GM18505 (cell line): ENCODE results near the gene STK33.

Experiments used
- ATAC-seq: cut with Tn5 transposase; IDR thresholded peaks from one replicate; pipeline ENCODE4 v1.9.1; 2021; ENCODE audit not compliant: unreplicated experiment
- POLR2A ChIP-seq: IDR thresholded peaks from 4 replicates; pipeline ENCODE4 v1.6.1; 2011; ENCODE audit warnings: borderline replicate concordance; ENCODE audit not compliant: insufficient read depth, insufficient read length; ENCODE audit errors: extremely low read depth

Gene STK33

DNA sequence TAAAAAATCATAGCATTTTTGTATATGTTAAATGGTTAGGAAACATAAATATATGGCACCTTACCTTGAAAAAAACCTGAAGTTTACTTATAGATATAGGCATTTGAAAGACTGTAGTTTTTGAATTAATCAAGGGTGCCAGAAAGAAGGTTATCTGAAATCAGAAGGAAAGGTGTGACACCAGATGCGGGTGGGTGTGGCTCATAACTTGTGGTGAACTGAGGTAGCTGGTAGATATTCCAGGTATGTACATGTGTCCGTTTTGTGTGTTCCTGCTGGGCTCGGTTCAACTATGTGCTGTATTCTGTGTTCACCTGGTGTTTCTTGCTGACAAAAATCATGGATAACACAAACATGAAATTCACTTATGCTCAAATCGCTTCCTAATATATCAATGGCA is 35.6 kb downstream of the STK33 start:
- ATAC-seq: no peak
- no peak for TF ChIP-seq POLR2A

DNA sequence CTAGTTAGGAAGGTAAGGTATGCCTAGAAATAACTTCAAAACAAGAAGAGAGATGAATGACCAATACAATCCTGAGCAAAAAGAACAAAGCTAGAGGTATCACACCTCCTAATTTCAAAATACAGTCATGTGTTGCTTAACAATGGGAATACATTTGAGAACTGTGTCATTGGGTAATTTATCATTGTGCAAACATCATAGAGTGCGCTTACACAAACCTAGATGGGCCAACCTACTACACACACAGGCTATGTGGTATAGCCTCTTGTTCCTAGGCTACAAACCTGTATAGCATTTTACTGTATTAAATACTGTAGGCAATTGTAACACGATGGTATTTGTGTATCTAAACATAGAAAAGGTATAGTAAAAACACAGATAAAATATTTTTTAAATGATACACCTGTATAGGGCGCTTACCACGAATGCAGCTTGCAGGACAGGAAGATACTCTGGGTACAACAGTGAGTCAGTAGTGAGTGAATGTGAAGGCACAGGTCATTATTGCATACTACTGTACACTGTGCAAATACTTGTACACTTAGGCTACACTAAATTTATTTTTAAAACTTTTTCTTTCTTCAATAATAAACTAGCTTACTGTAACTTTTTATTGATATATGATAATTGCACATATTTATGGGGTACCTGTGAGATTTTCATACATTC is 48.2 kb downstream of the STK33 start:
- ATAC-seq: no peak
- no peak for TF ChIP-seq POLR2A

DNA sequence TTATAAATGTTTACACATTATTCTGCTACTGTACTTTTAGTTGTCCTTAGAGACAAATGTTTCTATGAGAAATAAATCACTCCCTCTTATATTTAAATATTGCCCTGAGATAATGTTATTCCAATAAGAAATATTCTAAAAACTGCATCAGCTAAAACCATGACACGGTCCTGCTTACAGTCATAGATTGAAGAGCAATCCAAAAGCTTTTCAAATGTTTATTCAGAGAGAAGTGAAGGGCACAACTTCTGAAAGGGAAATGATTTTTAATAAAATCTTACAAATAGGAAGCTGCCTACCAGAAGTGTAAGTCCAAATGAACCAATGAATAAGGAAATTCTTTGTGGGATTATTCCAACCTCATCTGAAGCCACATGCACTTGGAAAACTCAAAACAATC is 49.2 kb downstream of the STK33 start:
- TF ChIP-seq POLR2A: no peak
- ATAC-seq: no peak

DNA sequence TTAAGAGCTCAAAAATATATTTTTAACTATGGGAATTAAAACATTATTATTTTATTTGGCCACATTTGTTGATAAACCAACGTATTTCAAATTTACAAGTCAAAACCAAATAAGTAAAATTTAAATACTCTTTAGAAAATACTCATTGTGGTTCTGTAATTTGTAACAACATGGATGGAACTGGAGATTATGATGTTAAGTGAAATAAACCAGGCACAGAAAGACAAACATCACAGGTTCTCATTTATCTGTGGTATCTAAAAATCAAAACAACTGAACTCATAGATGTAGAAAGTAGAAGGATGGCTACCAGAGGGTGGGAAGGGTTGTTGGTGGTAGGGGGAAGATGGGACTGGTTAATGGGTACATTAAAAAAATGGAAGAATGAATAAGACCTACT is 50.8 kb downstream of the STK33 start:
- no peak for TF ChIP-seq POLR2A
- no peak for ATAC-seq

DNA sequence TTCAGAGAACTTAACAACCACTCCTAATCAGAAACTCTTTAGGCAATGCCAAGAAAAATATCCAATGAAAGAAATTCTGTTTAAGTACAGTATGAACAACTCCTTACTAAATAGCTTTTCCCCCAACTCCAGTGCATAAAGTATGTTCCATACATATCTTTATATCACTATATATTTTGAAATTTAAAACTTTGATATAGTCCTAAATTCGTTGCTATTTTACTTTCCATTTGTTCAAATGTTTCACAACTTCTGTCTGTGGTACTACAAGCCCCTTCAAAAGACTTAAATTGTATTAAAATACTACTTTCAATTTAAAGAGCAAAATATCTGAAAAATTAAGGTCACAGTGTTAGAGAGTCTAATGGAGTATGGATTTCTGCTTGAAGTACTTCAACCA is 52.6 kb downstream of the STK33 start:
- TF ChIP-seq POLR2A: no peak

DNA sequence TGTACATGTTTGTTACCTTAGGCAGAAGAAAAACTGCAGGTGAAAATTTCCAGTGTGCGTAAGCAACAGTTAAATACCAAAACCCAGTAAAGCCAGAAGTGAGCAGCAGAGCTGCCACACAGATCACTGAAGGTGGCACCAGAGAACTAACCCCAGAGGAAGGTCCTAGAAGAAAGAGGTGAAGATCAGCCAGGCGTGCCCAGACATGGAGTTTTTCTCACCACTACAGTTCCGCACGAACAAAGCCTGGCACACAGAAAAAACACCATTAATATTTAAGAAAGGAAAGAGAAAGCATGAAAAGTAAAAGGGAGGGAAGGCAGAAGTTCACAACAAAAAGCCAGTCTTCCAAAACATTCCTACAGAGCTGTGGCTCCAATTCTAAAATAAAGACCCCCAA is 60.7 kb downstream of the STK33 start:
- ATAC-seq: peak; percentile 84
- TF ChIP-seq POLR2A: no peak

More for the DNA sequence above, 52.6 kb downstream of the STK33 start:
- ATAC-seq: no peak

DNA sequence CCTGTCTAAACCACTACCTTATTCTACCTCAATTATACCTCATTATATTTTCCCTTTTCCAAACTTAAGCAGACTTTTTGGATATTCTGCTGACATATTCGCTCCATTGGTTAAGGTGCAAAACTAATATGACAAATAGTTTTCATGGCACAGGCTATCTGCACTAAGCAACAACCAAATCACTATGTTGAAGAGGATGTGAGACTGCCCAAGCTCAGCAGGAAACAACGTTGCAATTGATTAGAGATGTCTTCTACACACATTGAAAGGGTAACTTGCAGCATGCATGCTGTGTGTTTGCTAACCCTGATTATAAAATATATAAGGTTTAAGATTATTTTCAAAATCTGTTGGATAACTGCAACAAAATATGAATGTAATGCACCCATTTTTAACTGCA is 61.6 kb downstream of the STK33 start:
- ATAC-seq: peak; percentile 69
- TF ChIP-seq POLR2A: no peak

DNA sequence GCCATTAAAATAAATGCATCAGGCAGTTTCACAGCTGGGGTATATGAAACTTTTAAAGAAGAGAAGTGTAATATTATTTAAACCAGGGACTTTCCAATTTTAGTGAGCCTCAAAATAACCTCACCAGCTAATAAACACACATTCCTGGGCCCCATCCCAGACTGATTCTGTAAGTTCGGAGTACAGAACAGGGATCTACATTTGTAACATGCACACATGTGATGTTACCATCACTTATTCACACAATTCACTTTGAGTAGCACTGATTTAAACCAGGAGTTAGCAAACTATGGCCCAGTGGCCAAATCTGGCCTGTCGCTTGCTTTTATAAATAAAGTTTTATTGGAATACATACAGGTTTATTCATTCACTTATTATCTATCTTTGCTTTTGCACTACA is 62.0 kb downstream of the STK33 start:
- no peak for ATAC-seq
- TF ChIP-seq POLR2A: no peak

DNA sequence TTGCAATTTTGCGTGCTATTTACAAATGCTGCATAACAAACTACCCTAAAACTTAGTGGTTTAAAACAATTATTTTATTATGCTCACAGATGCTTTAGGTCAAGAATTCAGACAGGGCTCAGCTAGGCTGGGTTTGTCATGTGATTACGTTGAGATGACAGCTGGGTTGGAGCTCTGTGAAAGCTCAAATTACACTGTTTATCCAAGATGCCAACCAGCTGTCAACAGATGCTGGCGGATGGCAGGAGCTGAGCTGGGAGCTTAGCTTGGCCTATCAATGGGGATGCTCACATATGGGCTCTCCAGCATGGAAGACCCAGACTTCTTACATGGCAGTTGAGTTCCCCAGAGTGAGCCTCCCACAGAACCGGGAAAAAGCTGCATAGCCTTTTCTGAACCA is 62.7 kb downstream of the STK33 start:
- ATAC-seq: no peak
- no peak for TF ChIP-seq POLR2A

DNA sequence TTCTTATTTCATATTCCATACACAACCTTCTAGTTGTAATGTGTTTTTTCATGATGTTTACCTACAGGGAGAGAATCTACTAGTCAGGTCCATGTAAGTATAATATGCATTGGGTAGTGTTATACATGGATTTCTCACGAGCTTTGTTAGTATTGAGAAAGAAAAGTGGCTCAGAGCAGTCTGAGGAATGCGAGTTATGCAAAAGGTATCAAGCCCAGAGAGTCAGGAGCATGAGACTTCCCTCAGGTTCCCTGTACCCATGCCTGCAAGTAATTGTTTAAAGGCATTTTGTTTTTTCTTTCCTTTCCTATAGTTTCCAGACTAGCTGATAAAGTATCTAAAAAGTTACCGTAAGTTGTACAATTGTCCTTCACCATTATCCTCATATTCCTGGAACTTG is 66.1 kb downstream of the STK33 start:
- ATAC-seq: no peak
- no peak for TF ChIP-seq POLR2A

DNA sequence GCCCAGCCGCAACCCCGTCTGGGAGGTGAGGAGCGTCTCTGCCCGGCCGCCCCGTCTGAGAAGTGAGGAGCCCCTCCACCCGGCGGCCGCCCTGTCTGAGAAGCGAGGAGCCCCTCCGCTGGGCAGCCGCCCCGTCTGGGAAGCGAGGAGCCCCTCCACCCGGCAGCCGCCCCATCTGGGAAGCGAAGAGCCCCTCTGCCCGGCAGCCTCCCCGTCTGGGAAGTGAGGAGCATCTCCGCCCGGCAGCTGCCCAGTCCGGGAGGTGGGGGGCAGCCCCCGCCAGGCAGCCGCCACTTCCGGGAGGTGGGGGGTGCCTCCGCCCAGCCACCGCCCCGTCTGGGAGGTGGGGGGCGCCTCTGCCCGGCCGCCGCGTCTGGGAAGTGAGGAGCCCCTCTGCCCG is 70.6 kb downstream of the STK33 start:
- no peak for TF ChIP-seq POLR2A
- no peak for ATAC-seq

DNA sequence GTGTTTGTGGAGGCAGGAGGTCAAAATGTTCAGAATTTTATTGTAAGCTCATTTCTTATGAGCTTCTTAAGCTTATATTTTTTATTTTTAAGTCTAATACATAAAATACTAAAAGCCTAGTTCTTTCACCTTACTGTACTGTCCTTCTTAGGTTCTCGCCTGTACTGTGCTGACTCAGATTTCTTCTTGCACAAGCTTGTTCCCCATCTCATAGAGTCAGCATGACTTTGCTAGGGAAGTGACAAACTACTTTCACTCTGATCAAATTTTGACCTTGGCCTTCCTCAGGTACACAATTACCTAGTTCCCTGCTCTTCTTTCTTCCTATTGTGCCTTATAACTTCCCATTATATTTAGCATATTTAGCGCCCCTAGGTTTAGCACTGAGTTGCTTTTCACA is 81.5 kb downstream of the STK33 start:
- ATAC-seq: no peak
- TF ChIP-seq POLR2A: no peak

DNA sequence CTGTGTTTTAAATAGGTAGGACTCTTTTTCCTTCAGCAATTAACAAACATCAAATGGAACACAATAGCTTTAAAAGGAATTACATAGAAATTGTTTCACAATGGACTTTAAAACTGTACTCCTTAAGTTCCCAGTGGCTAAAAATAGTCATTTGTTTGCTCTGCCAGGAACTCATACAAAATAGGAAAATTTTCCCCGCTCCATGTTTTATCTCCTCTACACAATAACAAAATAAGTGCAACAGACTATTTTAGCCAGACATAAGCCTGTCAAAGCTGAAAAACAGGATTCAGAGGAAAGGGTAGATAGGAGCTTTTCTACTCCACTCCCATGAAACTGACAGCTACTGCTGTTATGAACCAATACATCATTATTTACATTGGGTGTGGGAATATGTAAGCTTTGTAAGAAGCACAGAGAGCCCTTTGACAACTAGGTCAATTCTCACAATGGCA is 90.1 kb downstream of the STK33 start:
- TF ChIP-seq POLR2A: no peak
- no peak for ATAC-seq

DNA sequence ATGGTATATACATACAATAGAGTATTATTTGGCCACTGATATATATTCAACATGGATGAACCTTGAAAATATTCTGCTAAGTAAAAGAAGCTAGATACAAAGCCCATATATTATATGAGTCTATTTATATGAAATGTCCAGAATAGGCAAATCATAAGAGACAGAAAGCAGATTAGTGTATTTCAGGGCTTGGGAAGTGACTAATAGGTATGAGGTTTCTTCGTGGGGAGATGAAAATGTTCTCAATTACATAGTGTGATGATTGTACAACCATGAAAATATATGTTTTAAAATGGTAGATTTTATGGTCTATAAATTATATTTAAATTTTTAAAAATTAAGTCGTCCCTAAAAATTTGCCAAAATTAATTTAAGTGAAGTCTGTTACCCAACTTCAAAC is 92.2 kb downstream of the STK33 start:
- TF ChIP-seq POLR2A: no peak

DNA sequence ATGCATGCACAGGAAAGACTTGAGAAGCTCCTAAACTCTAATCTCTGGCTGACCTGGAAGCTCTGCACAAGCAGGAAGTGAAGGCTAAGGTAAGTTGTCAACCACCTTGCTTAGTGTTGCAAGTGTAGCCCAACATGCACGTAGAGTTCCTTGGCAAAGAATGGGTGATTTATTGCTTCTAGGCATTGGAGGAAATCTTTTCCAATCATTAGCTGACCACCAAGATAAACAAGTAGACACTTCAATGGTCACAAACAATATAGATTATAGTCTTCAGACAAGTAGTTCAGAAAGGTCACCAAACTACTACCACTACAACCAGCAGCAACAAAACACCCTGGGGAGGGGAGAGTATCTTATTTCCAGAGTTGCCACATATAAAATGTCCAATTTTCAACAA is 105.6 kb downstream of the STK33 start:
- ATAC-seq: no peak
- TF ChIP-seq POLR2A: no peak

More for the DNA sequence above, 92.2 kb downstream of the STK33 start:
- ATAC-seq: no peak
